IMR-90 (cell line): ENCODE measurements around the gene IDH3G. TPM values are rescaled to one million over a fixed set of nuclear protein-coding genes. Genes with fewer than 3 reads are reported as not detected.

Experiments used
- ATAC-seq: fragments of 200-7000 bp; cut with Tn5 transposase; 2 replicates; pipeline ENCODE4 v1.9.1; 2020; ENCODE audit warnings: low read depth, mild to moderate bottlenecking, moderate library complexity
- BruUV-seq: library from RNA; stranded (reverse); fragments of 400-500 nt; replicated peaks from 2 replicates; lab custom pipeline; 2021; lab: Mats Ljungman, UMichigan
- CTCF ChIA-PET: fragments of 300-600 bp; formaldehyde crosslinking; extraction: SDS; loops from one replicate; lab custom pipeline; 2021; ENCODE audit warnings: antibody characterized with exemption; lab: Yijun Ruan, JAX
- POLR2A ChIA-PET: fragments of 300-600 bp; sonication (Branson Sonifier 250); formaldehyde crosslinking; loops from one replicate; lab custom pipeline; 2022; ENCODE audit warnings: antibody characterized with exemption; ENCODE audit not compliant: unreplicated experiment; lab: Charles Lee
- DNase-seq: peaks from one replicate; pipeline ENCODE4 v3.0.0; 2013
- H2AFZ ChIP-seq: replicated peaks from 2 replicates; pipeline ENCODE3; 2013; ENCODE audit warnings: low read length, mild to moderate bottlenecking; ENCODE audit not compliant: poor library complexity
- H2AK5ac ChIP-seq: 2 replicates; pipeline ENCODE4 v1.6.1; 2013; ENCODE audit warnings: low read depth, low read length, inconsistent platforms
- H2AK9ac ChIP-seq: replicated peaks from 2 replicates; pipeline ENCODE3; 2013; ENCODE audit warnings: mild to moderate bottlenecking, low read depth, low read length, moderate library complexity; ENCODE audit not compliant: poor library complexity
- H2BK120ac ChIP-seq: 2 replicates; pipeline ENCODE4 v1.6.1; 2013; ENCODE audit warnings: low read depth, low read length, inconsistent platforms
- H2BK15ac ChIP-seq: 3 replicates; pipeline ENCODE4 v1.6.1; 2013; ENCODE audit warnings: low read depth, low read length, inconsistent platforms
- H2BK20ac ChIP-seq: 2 replicates; pipeline ENCODE4 v1.6.1; 2013; ENCODE audit warnings: low read depth, mild to moderate bottlenecking, inconsistent platforms, low read length, moderate library complexity
- H2BK5ac ChIP-seq: 2 replicates; pipeline ENCODE4 v1.6.1; 2013; ENCODE audit warnings: mild to moderate bottlenecking, low read depth, low read length, inconsistent platforms; ENCODE audit not compliant: poor library complexity, severe bottlenecking
- H3K14ac ChIP-seq: replicated peaks from 2 replicates; pipeline ENCODE4 v1.6.1; 2013; ENCODE audit warnings: low read depth, low read length, inconsistent platforms
- H3K18ac ChIP-seq: 2 replicates; pipeline ENCODE4 v1.6.1; 2013; ENCODE audit warnings: low read depth, low read length, control low read depth
- H3K23ac ChIP-seq: 2 replicates; pipeline ENCODE4 v1.6.1; 2013; ENCODE audit warnings: low read depth, low read length, inconsistent platforms
- H3K27ac ChIP-seq: 2 replicates; pipeline ENCODE4 v1.5.1; 2013; ENCODE audit warnings: mild to moderate bottlenecking, control low read depth, low read length; ENCODE audit not compliant: insufficient read depth
- H3K27me3 ChIP-seq: 2 replicates; pipeline ENCODE4 v1.6.1; 2013; ENCODE audit warnings: low read length; ENCODE audit not compliant: control insufficient read depth, insufficient read depth
- H3K36me3 ChIP-seq: 2 replicates; pipeline ENCODE4 v1.6.1; 2013; ENCODE audit warnings: low read length, mixed read lengths; ENCODE audit not compliant: control insufficient read depth, insufficient read depth
- H3K4ac ChIP-seq: 2 replicates; pipeline ENCODE4 v1.6.1; 2013; ENCODE audit warnings: low read depth, low read length, inconsistent platforms
- H3K4me1 ChIP-seq: 2 replicates; pipeline ENCODE4 v1.6.1; 2013; ENCODE audit warnings: low read length, mixed read lengths; ENCODE audit not compliant: control insufficient read depth, insufficient read depth
- H3K4me2 ChIP-seq: 2 replicates; pipeline ENCODE4 v1.6.1; 2013; ENCODE audit warnings: low read depth, mild to moderate bottlenecking, control low read depth, low read length, moderate library complexity
- H3K4me3 ChIP-seq: 2 replicates; pipeline ENCODE4 v1.5.1; 2013; ENCODE audit warnings: low read depth, mild to moderate bottlenecking, control low read depth, low read length, moderate library complexity; ENCODE audit not compliant: insufficient read depth
- H3K56ac ChIP-seq: 2 replicates; pipeline ENCODE4 v1.6.1; 2013; ENCODE audit warnings: low read length, inconsistent platforms; ENCODE audit not compliant: insufficient read depth; ENCODE audit errors: extremely low read depth
- H3K79me1 ChIP-seq, 2 experiments: 2 replicates each; pipeline ENCODE4 v1.6.1; 2013; ENCODE audit warnings: low read length in 2 of 2, inconsistent platforms in 1 of 2, low read depth in 1 of 2
- H3K9ac ChIP-seq: 2 replicates; pipeline ENCODE4 v1.6.1; 2013; ENCODE audit warnings: low read depth, low read length, control low read depth
- H3K9me1 ChIP-seq: 2 replicates; pipeline ENCODE4 v1.6.1; 2013; ENCODE audit warnings: low read length, inconsistent platforms; ENCODE audit not compliant: insufficient read depth
- H3K9me3 ChIP-seq: 2 replicates; pipeline ENCODE4 v1.6.1; 2013; ENCODE audit warnings: low read length; ENCODE audit not compliant: control insufficient read depth, insufficient read depth
- H4K20me1 ChIP-seq: 2 replicates; pipeline ENCODE4 v1.6.1; 2013; ENCODE audit warnings: low read length, inconsistent platforms; ENCODE audit not compliant: insufficient read depth
- H4K5ac ChIP-seq: 2 replicates; pipeline ENCODE4 v1.6.1; 2013; ENCODE audit warnings: mild to moderate bottlenecking, low read depth, low read length, control low read depth
- H4K8ac ChIP-seq, 2 experiments: 2 replicates each; pipeline ENCODE4 v1.6.1; 2013; ENCODE audit warnings: low read depth in 2 of 2, low read length in 2 of 2, control low read depth in 1 of 2, inconsistent platforms in 1 of 2
- H4K91ac ChIP-seq: 2 replicates; pipeline ENCODE4 v1.6.1; 2013; ENCODE audit warnings: low read depth, low read length, inconsistent platforms; ENCODE audit not compliant: insufficient read depth
- BHLHE40 ChIP-seq: fragments of 150-350 bp; IDR thresholded peaks from 2 replicates; pipeline ENCODE4 v1.6.1; 2016; ENCODE audit warnings: mild to moderate bottlenecking, low read depth, low read length
- CEBPB ChIP-seq: IDR thresholded peaks from 2 replicates; pipeline ENCODE4 v1.6.1; 2012; ENCODE audit warnings: low read depth, low read length, improper control_type of control experiment
- CHD1 ChIP-seq: IDR thresholded peaks from 2 replicates; pipeline ENCODE4 v1.6.1; 2012; ENCODE audit warnings: low read depth, low read length, improper control_type of control experiment
- FOS ChIP-seq: fragments of 150-350 bp; IDR thresholded peaks from 2 replicates; pipeline ENCODE4 v1.6.1; 2016; ENCODE audit warnings: low read depth, low read length
- MAFK ChIP-seq: IDR thresholded peaks from 2 replicates; pipeline ENCODE4 v1.6.1; 2012; ENCODE audit warnings: low read depth, low read length, improper control_type of control experiment
- MAZ ChIP-seq: IDR thresholded peaks from 2 replicates; pipeline ENCODE4 v1.6.1; 2012; ENCODE audit warnings: low read depth, mild to moderate bottlenecking, low read length, improper control_type of control experiment, moderate library complexity, borderline replicate concordance
- MXI1 ChIP-seq: IDR thresholded peaks from 2 replicates; pipeline ENCODE4 v1.6.1; 2012; ENCODE audit warnings: low read depth, mild to moderate bottlenecking, low read length, moderate library complexity, borderline replicate concordance
- NFE2L2 ChIP-seq: fragments of 150-350 bp; IDR thresholded peaks from 2 replicates; pipeline ENCODE4 v1.6.1; 2016; ENCODE audit warnings: low read depth, mild to moderate bottlenecking, low read length
- POLR2A ChIP-seq: IDR thresholded peaks from 2 replicates; pipeline ENCODE4 v1.6.1; 2012; ENCODE audit warnings: mild to moderate bottlenecking, low read depth, low read length
- RAD21 ChIP-seq: IDR thresholded peaks from 2 replicates; pipeline ENCODE4 v1.6.1; 2012; ENCODE audit warnings: low read length, improper control_type of control experiment
- RCOR1 ChIP-seq: IDR thresholded peaks from 2 replicates; pipeline ENCODE4 v1.6.1; 2012; ENCODE audit warnings: mild to moderate bottlenecking, low read length, improper control_type of control experiment; ENCODE audit not compliant: insufficient replicate concordance
- RFX5 ChIP-seq: IDR thresholded peaks from 2 replicates; pipeline ENCODE4 v1.8.0; 2012; ENCODE audit warnings: low read depth, mild to moderate bottlenecking, low read length, moderate library complexity
- SMC3 ChIP-seq: fragments of 150-350 bp; IDR thresholded peaks from 2 replicates; pipeline ENCODE4 v1.6.1; 2016; ENCODE audit warnings: low read depth, mild to moderate bottlenecking, antibody characterized with exemption, low read length, moderate library complexity
- WGBS, 2 experiments: methylation state at CpG; one replicate each; pipeline versions ENCODE4 v1.1.5 to v1.1.7; 2013; ENCODE audit warnings: missing lambda C conversion rate in 2 of 2; ENCODE audit not compliant: insufficient read length in 1 of 2; ENCODE audit errors: extremely low coverage in 2 of 2; 5-methylcytosine and 5-hydroxymethylcytosine counted together
- dilution Hi-C: fragments of 300-500 bp; cut with HindIII; formaldehyde crosslinking; loops from one replicate; pipeline ENCODE4 v1.14.3; 2018; ENCODE audit warnings: low sequenced_read_pairs; ENCODE audit not compliant: unreplicated experiment
- in situ Hi-C: fragments of 300-500 bp; cut with MboI; formaldehyde crosslinking; loops from 3 replicates; pipeline ENCODE4 v1.14.3; 2019; ENCODE audit warnings: low sequenced_read_pairs, inconsistent platforms, mixed read lengths
- intact Hi-C: fragments of 100-400 bp; cut with micrococcal nuclease; formaldehyde crosslinking; loops from 2 replicates; pipeline ENCODE4 v1.10.0; 2022
- polyA plus RNA-seq, 3 experiments: library from polyadenylated mRNA; depleted of rRNA; stranded (reverse); fragments of >200 nt; gene quantifications; 2 replicates each; pipeline ENCODE4 v1.2.3, GENCODE V29; 2012; ENCODE audit warnings: low replicate concordance in 1 of 3
- total RNA-seq: library from RNA; depleted of rRNA; stranded (reverse); fragments of >200 nt; gene quantifications from 2 replicates; pipeline ENCODE4 v1.2.3, GENCODE V29; 2012
- TF ChIP-seq, protein P1 (sequence below): fragments of 150-350 bp; IDR thresholded peaks from 2 replicates; pipeline ENCODE4 v1.6.1; 2016; ENCODE audit warnings: low read depth, mild to moderate bottlenecking, low read length, moderate library complexity, borderline replicate concordance
- TF ChIP-seq, protein P2 (sequence below): conservative IDR thresholded peaks from 2 replicates; pipeline ENCODE4 v1.5.1; 2012; ENCODE audit warnings: mild to moderate bottlenecking, low read depth, low read length, improper control_type of control experiment
- TF ChIP-seq, protein P3 (sequence below): fragments of 150-350 bp; IDR thresholded peaks from 2 replicates; pipeline ENCODE4 v1.6.1; 2017; ENCODE audit warnings: mild to moderate bottlenecking, antibody characterized with exemption, low read length, low read depth

The IDH3G gene
- total and polyA plus RNA-seq, 2 of the 4 experiments (the other 2 are of a cell fraction): 79.4 to 85.7 TPM

DNA sequence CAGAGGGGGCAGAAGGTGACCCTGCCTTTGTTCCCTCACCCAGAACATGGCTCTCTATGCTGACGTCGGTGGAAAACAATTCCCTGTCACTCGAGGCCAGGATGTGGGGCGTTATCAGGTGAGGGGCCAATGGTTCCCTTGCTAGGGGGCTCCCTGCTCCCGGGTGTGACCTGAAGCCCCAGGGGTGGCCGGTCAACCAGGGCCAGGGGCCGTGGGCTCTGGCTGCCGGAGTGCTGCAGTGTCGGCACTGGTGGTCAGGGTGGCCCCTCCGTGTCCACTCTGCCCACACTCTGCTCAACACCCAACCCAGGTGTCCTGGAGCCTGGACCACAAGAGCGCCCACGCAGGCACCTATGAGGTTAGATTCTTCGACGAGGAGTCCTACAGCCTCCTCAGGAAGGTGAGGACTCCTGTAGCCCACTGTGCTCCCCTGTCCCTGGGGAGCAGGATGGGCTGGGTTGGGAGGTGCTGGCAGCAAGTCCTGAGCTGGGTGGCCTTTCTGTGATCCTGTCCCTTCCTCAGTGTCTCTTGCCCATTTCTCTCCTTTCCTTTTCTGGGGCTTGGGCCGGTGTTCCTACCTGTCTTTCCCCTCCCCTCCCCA, 3.3 kb upstream of the IDH3G start:
- TF ChIP-seq MAFK (no peak), CHD1 (no peak), MXI1 (no peak), FOS (no peak), SMC3 (no peak), NFE2L2 (no peak), BHLHE40 (no peak), RCOR1 (no peak), CEBPB (no peak), RFX5 (no peak), RAD21 (no peak), MAZ (no peak), POLR2A (no peak)
- TF ChIP-seq, protein P1, sequence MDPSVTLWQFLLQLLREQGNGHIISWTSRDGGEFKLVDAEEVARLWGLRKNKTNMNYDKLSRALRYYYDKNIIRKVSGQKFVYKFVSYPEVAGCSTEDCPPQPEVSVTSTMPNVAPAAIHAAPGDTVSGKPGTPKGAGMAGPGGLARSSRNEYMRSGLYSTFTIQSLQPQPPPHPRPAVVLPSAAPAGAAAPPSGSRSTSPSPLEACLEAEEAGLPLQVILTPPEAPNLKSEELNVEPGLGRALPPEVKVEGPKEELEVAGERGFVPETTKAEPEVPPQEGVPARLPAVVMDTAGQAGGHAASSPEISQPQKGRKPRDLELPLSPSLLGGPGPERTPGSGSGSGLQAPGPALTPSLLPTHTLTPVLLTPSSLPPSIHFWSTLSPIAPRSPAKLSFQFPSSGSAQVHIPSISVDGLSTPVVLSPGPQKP: no peak
- TF ChIP-seq, protein P2, sequence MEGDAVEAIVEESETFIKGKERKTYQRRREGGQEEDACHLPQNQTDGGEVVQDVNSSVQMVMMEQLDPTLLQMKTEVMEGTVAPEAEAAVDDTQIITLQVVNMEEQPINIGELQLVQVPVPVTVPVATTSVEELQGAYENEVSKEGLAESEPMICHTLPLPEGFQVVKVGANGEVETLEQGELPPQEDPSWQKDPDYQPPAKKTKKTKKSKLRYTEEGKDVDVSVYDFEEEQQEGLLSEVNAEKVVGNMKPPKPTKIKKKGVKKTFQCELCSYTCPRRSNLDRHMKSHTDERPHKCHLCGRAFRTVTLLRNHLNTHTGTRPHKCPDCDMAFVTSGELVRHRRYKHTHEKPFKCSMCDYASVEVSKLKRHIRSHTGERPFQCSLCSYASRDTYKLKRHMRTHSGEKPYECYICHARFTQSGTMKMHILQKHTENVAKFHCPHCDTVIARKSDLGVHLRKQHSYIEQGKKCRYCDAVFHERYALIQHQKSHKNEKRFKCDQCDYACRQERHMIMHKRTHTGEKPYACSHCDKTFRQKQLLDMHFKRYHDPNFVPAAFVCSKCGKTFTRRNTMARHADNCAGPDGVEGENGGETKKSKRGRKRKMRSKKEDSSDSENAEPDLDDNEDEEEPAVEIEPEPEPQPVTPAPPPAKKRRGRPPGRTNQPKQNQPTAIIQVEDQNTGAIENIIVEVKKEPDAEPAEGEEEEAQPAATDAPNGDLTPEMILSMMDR: no peak
- TF ChIP-seq, protein P3, sequence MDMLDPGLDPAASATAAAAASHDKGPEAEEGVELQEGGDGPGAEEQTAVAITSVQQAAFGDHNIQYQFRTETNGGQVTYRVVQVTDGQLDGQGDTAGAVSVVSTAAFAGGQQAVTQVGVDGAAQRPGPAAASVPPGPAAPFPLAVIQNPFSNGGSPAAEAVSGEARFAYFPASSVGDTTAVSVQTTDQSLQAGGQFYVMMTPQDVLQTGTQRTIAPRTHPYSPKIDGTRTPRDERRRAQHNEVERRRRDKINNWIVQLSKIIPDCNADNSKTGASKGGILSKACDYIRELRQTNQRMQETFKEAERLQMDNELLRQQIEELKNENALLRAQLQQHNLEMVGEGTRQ: no peak
- Histone ChIP-seq H3K14ac (no peak overlapping the region), H3K4me2 (no peak overlapping the region), H3K4me1 (peaks cover 4% of the 10 kb centered on the region; the same call in 1 of the 2 replicates), H4K91ac (no peak overlapping the region), H2BK120ac (no peak overlapping the region), H2AK9ac (peak overlapping the region; percentile 28), H4K5ac (no peak overlapping the region), H3K18ac (no peak overlapping the region), H4K20me1 (no peaks in the 10 kb centered on the region), H4K8ac (no peak overlapping the region), H2BK5ac (no peak overlapping the region), H3K9me3 (peaks cover 2% of the 10 kb centered on the region; the same call in 1 of the 2 replicates), H3K79me1 (peaks cover 4 to 25% of the 10 kb centered on the region in 2 experiments; a peak in 3 of 4 replicates), H2BK20ac (no peak overlapping the region), H3K56ac (no peak overlapping the region), H2AFZ (no peak overlapping the region), H3K4ac (no peak overlapping the region), H3K9ac (no peak overlapping the region), H3K27me3 (no peaks in the 10 kb centered on the region), H3K27ac (no peak overlapping the region), H3K9me1 (peaks cover 6% of the 10 kb centered on the region; the same call in 1 of the 2 replicates), H3K23ac (no peak overlapping the region), H2BK15ac (no peak overlapping the region), H3K4me3 (no peak overlapping the region), H3K36me3 (peaks cover 18% of the 10 kb centered on the region), H2AK5ac (no peak overlapping the region)
- BruUV-seq: no TSS peak
- POLR2A ChIA-PET: no interaction called here
- no peak for ATAC-seq
- intact Hi-C loops (no loop called here), dilution Hi-C loops (no loop called here), in situ Hi-C loops (loop anchor here (5.0 kb wide), 1 partner anchor 120 kb away; no protein-coding TSS in a partner anchor)
- CTCF ChIA-PET: no interaction called here
- DNase-seq: no peak
- WGBS, 2 experiments: 94% methylated on average over 5 of the region's 15 CpGs; no CpG with 5 or more reads in 1 of the 2 experiments
